Smooth muscle cell (in vitro differentiated cells): ENCODE data around the gene ZFP36L2. TPM values are rescaled to one million over a fixed set of nuclear protein-coding genes. Genes with fewer than 3 reads are reported as not detected.

Source experiments
- DNase-seq: peaks from one replicate; lab custom pipeline; 2025; ENCODE audit not compliant: unreplicated experiment; lab: John Stamatoyannopoulos, UW
- H2AFZ ChIP-seq: fragments of 200-600 bp; sonication (generic); 2 replicates; pipeline ENCODE4 v1.6.0; 2016; ENCODE audit warnings: antibody characterized with exemption, low read depth, mild to moderate bottlenecking
- H3F3A ChIP-seq: fragments of 200-600 bp; sonication (generic); 2 replicates; pipeline ENCODE4 v1.6.0; 2017; ENCODE audit warnings: antibody characterized with exemption, low read depth
- H3K27ac ChIP-seq: fragments of 200-600 bp; sonication (generic); 2 replicates; pipeline ENCODE4 v1.5.1; 2016; ENCODE audit warnings: low read depth, mild to moderate bottlenecking
- H3K27me3 ChIP-seq: fragments of 200-600 bp; sonication (generic); 2 replicates; pipeline ENCODE4 v1.6.1; 2016; ENCODE audit warnings: low read depth, mild to moderate bottlenecking
- H3K36me3 ChIP-seq: fragments of 200-600 bp; sonication (generic); 2 replicates; pipeline ENCODE4 v1.5.1; 2016; ENCODE audit warnings: low read depth
- H3K4me1 ChIP-seq: fragments of 200-600 bp; sonication (generic); 2 replicates; pipeline ENCODE4 v1.5.1; 2016; ENCODE audit warnings: low read depth
- H3K4me2 ChIP-seq: fragments of 200-600 bp; sonication (generic); 2 replicates; pipeline ENCODE4 v1.6.0; 2016; ENCODE audit warnings: mild to moderate bottlenecking
- H3K4me3 ChIP-seq: fragments of 200-600 bp; sonication (generic); 2 replicates; pipeline ENCODE4 v1.5.1; 2016; ENCODE audit warnings: mild to moderate bottlenecking
- H3K79me2 ChIP-seq: fragments of 200-600 bp; sonication (generic); 2 replicates; pipeline ENCODE4 v1.6.0; 2016; ENCODE audit warnings: low read depth, mild to moderate bottlenecking
- H3K9ac ChIP-seq: fragments of 200-600 bp; sonication (generic); 2 replicates; pipeline ENCODE4 v1.6.0; 2016; ENCODE audit warnings: low read depth
- H3K9me3 ChIP-seq: fragments of 200-600 bp; sonication (generic); replicated peaks from 2 replicates; pipeline ENCODE4 v1.5.1; 2016; ENCODE audit warnings: low read depth
- H4K20me1 ChIP-seq: fragments of 200-600 bp; sonication (generic); 2 replicates; pipeline ENCODE4 v1.6.0; 2016; ENCODE audit warnings: low read depth
- WGBS: methylation state at CpG from one replicate; pipeline ENCODE4 v1.1.7; 2016; ENCODE audit warnings: low lambda C conversion rate; 5-methylcytosine and 5-hydroxymethylcytosine counted together
- polyA plus RNA-seq: library from polyadenylated mRNA; unstranded; fragments of >200 nt; fragmentation: Nextera tagmentation; extraction: Ambion mirVana; gene quantifications from 2 replicates; pipeline ENCODE4 v1.2.1, GENCODE V29; 2016
- total RNA-seq: library from RNA; depleted of rRNA; stranded (reverse); fragments of >200 nt; gene quantifications from 2 replicates; pipeline ENCODE4 v1.2.3, GENCODE V29; 2014
- TF ChIP-seq, protein P1 (sequence below): fragments of 200-600 bp; sonication (generic); IDR thresholded peaks from 2 replicates; pipeline ENCODE4 v1.5.1; 2017; ENCODE audit warnings: borderline replicate concordance, mild to moderate bottlenecking, antibody characterized with exemption; ENCODE audit not compliant: insufficient read depth, poor library complexity, severe bottlenecking

Gene ZFP36L2
- total and polyA plus RNA-seq, 2 experiments from 2014 or later: 7.1 to 25.8 TPM

DNA sequence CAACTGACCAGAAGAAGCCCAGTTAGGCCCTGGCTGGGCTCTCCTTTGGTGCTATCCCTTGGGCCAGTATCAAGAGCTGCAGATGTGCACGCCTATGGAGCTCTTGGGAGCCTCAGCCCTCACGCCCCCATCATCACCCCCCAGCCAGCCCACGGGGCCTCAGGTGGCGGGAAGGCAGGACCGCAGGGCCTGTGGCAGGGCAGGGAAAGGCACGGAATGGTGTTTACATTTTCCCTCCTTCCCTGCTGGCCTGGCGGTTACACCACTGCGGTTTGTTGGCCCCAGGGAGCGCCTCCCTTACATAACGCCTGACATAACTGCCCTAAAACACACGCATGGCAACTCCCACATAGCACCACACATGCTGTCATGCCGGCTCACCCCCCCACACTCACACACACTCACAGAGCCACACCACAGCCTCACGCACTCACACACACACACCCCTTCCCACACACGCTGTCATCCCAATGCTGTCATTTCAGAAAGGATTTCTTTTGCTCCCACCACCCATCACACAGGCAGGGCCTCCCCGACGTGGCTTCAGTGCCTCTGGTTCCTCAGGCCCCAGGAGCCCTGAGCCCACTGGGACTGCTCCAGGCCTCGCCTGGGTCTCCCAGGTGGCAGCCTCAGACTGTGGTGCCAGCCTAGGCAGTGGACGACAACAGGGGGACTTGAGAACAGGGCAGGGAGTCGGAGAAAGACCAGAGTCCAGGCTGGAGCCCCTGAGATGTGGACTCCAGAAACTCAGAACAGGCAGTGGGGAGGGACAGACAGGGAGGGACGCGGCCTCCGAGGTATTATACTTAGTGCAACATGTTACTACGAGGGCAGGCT is 15.7 kb downstream of the ZFP36L2 start:
- Histone ChIP-seq H3K9ac (no peak overlapping the region), H2AFZ (no peak overlapping the region), H3K4me1 (no peaks in the 10 kb centered on the region), H3K4me2 (no peak overlapping the region), H3F3A (no peaks in the 10 kb centered on the region), H3K9me3 (no peaks in the 10 kb centered on the region), H3K36me3 (no peaks in the 10 kb centered on the region), H4K20me1 (no peaks in the 10 kb centered on the region), H3K79me2 (no peaks in the 10 kb centered on the region), H3K27ac (no peak overlapping the region), H3K4me3 (no peak overlapping the region), H3K27me3 (no peaks in the 10 kb centered on the region)
- no peak for DNase-seq
- 71% methylated on average over 22 of the region's 23 CpGs for WGBS
- TF ChIP-seq, protein P1, sequence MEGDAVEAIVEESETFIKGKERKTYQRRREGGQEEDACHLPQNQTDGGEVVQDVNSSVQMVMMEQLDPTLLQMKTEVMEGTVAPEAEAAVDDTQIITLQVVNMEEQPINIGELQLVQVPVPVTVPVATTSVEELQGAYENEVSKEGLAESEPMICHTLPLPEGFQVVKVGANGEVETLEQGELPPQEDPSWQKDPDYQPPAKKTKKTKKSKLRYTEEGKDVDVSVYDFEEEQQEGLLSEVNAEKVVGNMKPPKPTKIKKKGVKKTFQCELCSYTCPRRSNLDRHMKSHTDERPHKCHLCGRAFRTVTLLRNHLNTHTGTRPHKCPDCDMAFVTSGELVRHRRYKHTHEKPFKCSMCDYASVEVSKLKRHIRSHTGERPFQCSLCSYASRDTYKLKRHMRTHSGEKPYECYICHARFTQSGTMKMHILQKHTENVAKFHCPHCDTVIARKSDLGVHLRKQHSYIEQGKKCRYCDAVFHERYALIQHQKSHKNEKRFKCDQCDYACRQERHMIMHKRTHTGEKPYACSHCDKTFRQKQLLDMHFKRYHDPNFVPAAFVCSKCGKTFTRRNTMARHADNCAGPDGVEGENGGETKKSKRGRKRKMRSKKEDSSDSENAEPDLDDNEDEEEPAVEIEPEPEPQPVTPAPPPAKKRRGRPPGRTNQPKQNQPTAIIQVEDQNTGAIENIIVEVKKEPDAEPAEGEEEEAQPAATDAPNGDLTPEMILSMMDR: no peak

GRCh38 chr2:43210125-43210466 is 16.3 kb downstream of the ZFP36L2 start:
- Histone ChIP-seq H3K27ac (no peak overlapping the region), H3K4me3 (no peak overlapping the region), H3K27me3 (no peaks in the 10 kb centered on the region), H3K36me3 (no peaks in the 10 kb centered on the region), H3K79me2 (no peaks in the 10 kb centered on the region), H4K20me1 (no peaks in the 10 kb centered on the region), H3K4me1 (no peaks in the 10 kb centered on the region), H3K9me3 (no peaks in the 10 kb centered on the region), H3F3A (no peaks in the 10 kb centered on the region), H2AFZ (no peak overlapping the region), H3K9ac (no peak overlapping the region), H3K4me2 (no peak overlapping the region)
- DNase-seq: no peak
- TF ChIP-seq, protein P1: no peak
- WGBS: 92% methylated on average over 6 of the region's 6 CpGs

- no peaks in the 10 kb centered on the region for H3K79me2 ChIP-seq
- no peaks in the 10 kb centered on the region for H3K36me3 ChIP-seq
- DNase-seq: no peak
- TF ChIP-seq, protein P1: no peak
- H3K27me3 ChIP-seq: no peaks in the 10 kb centered on the region
- H3K9ac ChIP-seq: no peak overlapping the region
- H3K9me3 ChIP-seq: no peaks in the 10 kb centered on the region
- H3K4me1 ChIP-seq: no peaks in the 10 kb centered on the region
- 78% methylated on average over 5 of the region's 5 CpGs for WGBS
- no peaks in the 10 kb centered on the region for H3F3A ChIP-seq
- no peak overlapping the region for H3K4me2 ChIP-seq
- H3K4me3 ChIP-seq: no peak overlapping the region
- H3K27ac ChIP-seq: no peak overlapping the region
- H2AFZ ChIP-seq: no peak overlapping the region
- no peaks in the 10 kb centered on the region for H4K20me1 ChIP-seq
Measured at GRCh38 chr2:43209204-43209717, 17.1 kb downstream of the ZFP36L2 start.
